ENCODE measurements around the gene JAZF1.

The JAZF1 gene

GRCh38 chr7:27953361-27953760, 227.2 kb downstream of the JAZF1 start:
- no peak for TF ChIP-seq SUZ12 (IDR thresholded peaks at IDR 0.05; ENCODE audit: extremely low read depth, insufficient read depth, insufficient read length)
- no peak for TF ChIP-seq ZNF274 (IDR thresholded peaks at IDR 0.05; ENCODE audit: low read depth, low read length)
- no peak for TF ChIP-seq YY1 (IDR thresholded peaks at IDR 0.05; ENCODE audit: insufficient read depth, insufficient read length)
- Histone ChIP-seq H3K36me3 (ENCODE audit: insufficient read depth, insufficient read length, low read length) (no peaks in the 10 kb centered on the region), H3K9ac (ENCODE audit: insufficient read length, low read depth) (no peak overlapping the region), H3K27me3 (ENCODE audit: insufficient read depth, insufficient read length) (no peaks in the 10 kb centered on the region), H3K4me1 (ENCODE audit: insufficient read depth, insufficient read length) (no peaks in the 10 kb centered on the region), H3K9me3 (ENCODE audit: insufficient read depth, low read length) (no peaks in the 10 kb centered on the region), H3K4me3 (ENCODE audit: insufficient read length, low read depth) (no peak overlapping the region)
- no peak for DNase-seq (ENCODE audit: low read depth, low spot score)

DNA sequence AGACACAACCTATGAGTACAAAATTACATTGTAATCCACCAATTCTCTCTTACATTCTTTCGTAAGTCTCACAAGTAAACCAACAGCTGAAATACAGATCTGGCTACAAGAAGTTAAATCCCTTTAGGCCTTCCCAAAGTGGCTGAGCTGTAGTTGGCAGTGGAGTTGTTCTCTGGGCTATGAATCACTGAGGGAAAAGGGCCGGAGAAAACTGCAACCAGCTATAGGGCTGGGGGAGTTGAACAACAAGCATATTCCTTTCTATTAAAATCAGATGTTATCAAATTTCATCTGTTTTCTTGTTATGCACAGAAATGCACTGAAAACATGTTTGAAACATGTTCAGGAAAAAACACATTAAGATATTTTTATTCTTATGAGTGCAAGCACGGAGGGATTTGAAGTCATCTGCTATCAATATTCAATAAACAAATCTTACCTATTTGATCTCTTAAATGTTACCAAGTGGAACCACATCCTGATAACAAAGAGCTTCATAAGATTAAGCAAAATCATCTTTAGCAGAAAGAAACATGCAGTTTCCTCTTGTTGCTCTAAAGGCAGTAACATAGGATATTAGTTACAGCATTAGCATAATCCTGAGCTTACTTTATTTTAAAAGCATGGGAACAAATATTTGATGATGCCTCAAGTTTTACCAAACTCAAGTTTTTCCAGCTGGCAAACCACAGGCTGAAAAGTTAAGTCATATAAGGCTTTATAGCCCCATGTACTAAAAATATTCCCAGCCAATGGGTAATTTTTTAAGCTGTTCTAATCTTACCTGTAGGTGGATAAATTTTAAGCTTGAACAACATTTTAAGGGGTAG, 227.9 kb downstream of the JAZF1 start:
- no peaks in the 10 kb centered on the region for H3K36me3 ChIP-seq (ENCODE audit: insufficient read depth, insufficient read length, low read length)
- no peak overlapping the region for H3K9ac ChIP-seq (ENCODE audit: insufficient read length, low read depth)
- no peaks in the 10 kb centered on the region for H3K9me3 ChIP-seq (ENCODE audit: insufficient read depth, low read length)
- H3K4me3 ChIP-seq (ENCODE audit: insufficient read length, low read depth): no peak overlapping the region
- TF ChIP-seq ZNF274 (IDR thresholded peaks at IDR 0.05; ENCODE audit: low read depth, low read length): no peak
- no peak for TF ChIP-seq YY1 (IDR thresholded peaks at IDR 0.05; ENCODE audit: insufficient read depth, insufficient read length)
- TF ChIP-seq SUZ12 (IDR thresholded peaks at IDR 0.05; ENCODE audit: extremely low read depth, insufficient read depth, insufficient read length): no peak
- DNase-seq (ENCODE audit: low read depth, low spot score): no peak
- H3K4me1 ChIP-seq (ENCODE audit: insufficient read depth, insufficient read length): no peaks in the 10 kb centered on the region
- no peaks in the 10 kb centered on the region for H3K27me3 ChIP-seq (ENCODE audit: insufficient read depth, insufficient read length)

- Histone ChIP-seq H3K27me3 (ENCODE audit: insufficient read depth, insufficient read length) (no peaks in the 10 kb centered on the region), H3K4me1 (ENCODE audit: insufficient read depth, insufficient read length) (no peaks in the 10 kb centered on the region), H3K9me3 (ENCODE audit: insufficient read depth, low read length) (no peaks in the 10 kb centered on the region), H3K4me3 (ENCODE audit: insufficient read length, low read depth) (no peak overlapping the region), H3K9ac (ENCODE audit: insufficient read length, low read depth) (no peak overlapping the region), H3K36me3 (ENCODE audit: insufficient read depth, insufficient read length, low read length) (no peaks in the 10 kb centered on the region)
- no peak for DNase-seq (ENCODE audit: low read depth, low spot score)
- TF ChIP-seq ZNF274 (IDR thresholded peaks at IDR 0.05; ENCODE audit: low read depth, low read length) (no peak), YY1 (IDR thresholded peaks at IDR 0.05; ENCODE audit: insufficient read depth, insufficient read length) (no peak), SUZ12 (IDR thresholded peaks at IDR 0.05; ENCODE audit: extremely low read depth, insufficient read depth, insufficient read length) (no peak)
These were observed 230.5 kb downstream of the JAZF1 start for GRCh38 chr7:27950123-27950522.

DNA sequence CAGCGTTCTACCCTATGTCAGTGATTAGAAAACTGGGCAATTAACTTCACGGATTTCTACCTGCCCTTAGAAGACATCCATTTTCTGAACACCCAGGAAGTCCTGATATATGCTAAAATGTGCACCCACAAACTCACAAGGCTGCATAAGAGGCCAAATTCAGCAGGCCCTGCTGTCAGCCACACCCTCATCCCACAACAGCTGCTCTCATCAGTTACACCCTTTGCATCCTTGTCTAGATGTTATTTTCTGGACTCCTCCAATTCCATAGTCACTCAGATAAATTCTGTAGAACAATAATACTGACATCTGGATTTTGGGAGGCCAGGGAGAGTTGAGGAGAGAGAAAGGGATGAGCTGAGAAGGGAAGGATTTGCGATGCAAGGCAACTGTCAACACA, 231.7 kb downstream of the JAZF1 start:
- H3K36me3 ChIP-seq (ENCODE audit: insufficient read depth, insufficient read length, low read length): no peaks in the 10 kb centered on the region
- H3K4me3 ChIP-seq (ENCODE audit: insufficient read length, low read depth): no peak overlapping the region
- no peaks in the 10 kb centered on the region for H3K4me1 ChIP-seq (ENCODE audit: insufficient read depth, insufficient read length)
- no peak overlapping the region for H3K9ac ChIP-seq (ENCODE audit: insufficient read length, low read depth)
- TF ChIP-seq ZNF274 (IDR thresholded peaks at IDR 0.05; ENCODE audit: low read depth, low read length): no peak
- TF ChIP-seq SUZ12 (IDR thresholded peaks at IDR 0.05; ENCODE audit: extremely low read depth, insufficient read depth, insufficient read length): no peak
- no peak for TF ChIP-seq YY1 (IDR thresholded peaks at IDR 0.05; ENCODE audit: insufficient read depth, insufficient read length)
- H3K9me3 ChIP-seq (ENCODE audit: insufficient read depth, low read length): no peaks in the 10 kb centered on the region
- H3K27me3 ChIP-seq (ENCODE audit: insufficient read depth, insufficient read length): no peaks in the 10 kb centered on the region
- no peak for DNase-seq (ENCODE audit: low read depth, low spot score)

GRCh38 chr7:27947586-27948278, 232.9 kb downstream of the JAZF1 start:
- no peaks in the 10 kb centered on the region for H3K27me3 ChIP-seq (ENCODE audit: insufficient read depth, insufficient read length)
- no peaks in the 10 kb centered on the region for H3K36me3 ChIP-seq (ENCODE audit: insufficient read depth, insufficient read length, low read length)
- no peak for DNase-seq (ENCODE audit: low read depth, low spot score)
- no peak for TF ChIP-seq YY1 (IDR thresholded peaks at IDR 0.05; ENCODE audit: insufficient read depth, insufficient read length)
- TF ChIP-seq SUZ12 (IDR thresholded peaks at IDR 0.05; ENCODE audit: extremely low read depth, insufficient read depth, insufficient read length): no peak
- TF ChIP-seq ZNF274 (IDR thresholded peaks at IDR 0.05; ENCODE audit: low read depth, low read length): no peak
- H3K4me1 ChIP-seq (ENCODE audit: insufficient read depth, insufficient read length): no peaks in the 10 kb centered on the region
- no peak overlapping the region for H3K9ac ChIP-seq (ENCODE audit: insufficient read length, low read depth)
- H3K4me3 ChIP-seq (ENCODE audit: insufficient read length, low read depth): no peak overlapping the region
- no peaks in the 10 kb centered on the region for H3K9me3 ChIP-seq (ENCODE audit: insufficient read depth, low read length)

DNA sequence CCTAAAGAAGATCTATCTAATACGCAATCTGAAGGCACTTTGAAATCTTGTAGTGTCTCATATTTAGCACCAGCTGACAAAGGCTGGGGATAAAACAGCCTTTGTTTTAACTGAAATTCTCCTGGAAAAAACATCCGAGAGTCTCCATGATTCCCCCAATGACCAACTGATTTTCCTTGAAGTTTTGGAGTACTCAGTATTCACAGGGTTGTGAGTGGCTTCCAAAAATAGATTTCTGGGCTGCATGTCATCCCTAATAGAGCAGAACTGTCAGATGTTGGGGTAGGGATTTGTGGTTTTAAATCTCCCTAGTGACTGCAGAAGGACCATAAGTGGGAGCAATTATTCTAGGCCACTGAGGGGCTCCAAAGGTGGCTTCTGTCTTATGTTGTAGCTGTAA, 234.2 kb downstream of the JAZF1 start:
- no peak for TF ChIP-seq YY1 (IDR thresholded peaks at IDR 0.05; ENCODE audit: insufficient read depth, insufficient read length)
- TF ChIP-seq SUZ12 (IDR thresholded peaks at IDR 0.05; ENCODE audit: extremely low read depth, insufficient read depth, insufficient read length): no peak
- TF ChIP-seq ZNF274 (IDR thresholded peaks at IDR 0.05; ENCODE audit: low read depth, low read length): no peak

GRCh38 chr7:27945058-27945795, 235.4 kb downstream of the JAZF1 start:
- no peak for DNase-seq (ENCODE audit: low read depth, low spot score)
- Histone ChIP-seq H3K36me3 (ENCODE audit: insufficient read depth, insufficient read length, low read length) (no peaks in the 10 kb centered on the region), H3K4me3 (ENCODE audit: insufficient read length, low read depth) (no peak overlapping the region), H3K9me3 (ENCODE audit: insufficient read depth, low read length) (no peaks in the 10 kb centered on the region), H3K27me3 (ENCODE audit: insufficient read depth, insufficient read length) (no peaks in the 10 kb centered on the region), H3K4me1 (ENCODE audit: insufficient read depth, insufficient read length) (no peaks in the 10 kb centered on the region), H3K9ac (ENCODE audit: insufficient read length, low read depth) (no peak overlapping the region)
- TF ChIP-seq ZNF274 (IDR thresholded peaks at IDR 0.05; ENCODE audit: low read depth, low read length) (no peak), SUZ12 (IDR thresholded peaks at IDR 0.05; ENCODE audit: extremely low read depth, insufficient read depth, insufficient read length) (no peak), YY1 (IDR thresholded peaks at IDR 0.05; ENCODE audit: insufficient read depth, insufficient read length) (no peak)

More for the DNA sequence above, 234.2 kb downstream of the JAZF1 start:
- no peak for DNase-seq (ENCODE audit: low read depth, low spot score)
- H3K4me1 ChIP-seq (ENCODE audit: insufficient read depth, insufficient read length): no peaks in the 10 kb centered on the region
- no peaks in the 10 kb centered on the region for H3K9me3 ChIP-seq (ENCODE audit: insufficient read depth, low read length)
- no peaks in the 10 kb centered on the region for H3K36me3 ChIP-seq (ENCODE audit: insufficient read depth, insufficient read length, low read length)
- H3K9ac ChIP-seq (ENCODE audit: insufficient read length, low read depth): no peak overlapping the region
- H3K4me3 ChIP-seq (ENCODE audit: insufficient read length, low read depth): no peak overlapping the region
- H3K27me3 ChIP-seq (ENCODE audit: insufficient read depth, insufficient read length): no peaks in the 10 kb centered on the region
